ENCODE measurements around the gene CERS2.

CERS2 gene

DNA sequence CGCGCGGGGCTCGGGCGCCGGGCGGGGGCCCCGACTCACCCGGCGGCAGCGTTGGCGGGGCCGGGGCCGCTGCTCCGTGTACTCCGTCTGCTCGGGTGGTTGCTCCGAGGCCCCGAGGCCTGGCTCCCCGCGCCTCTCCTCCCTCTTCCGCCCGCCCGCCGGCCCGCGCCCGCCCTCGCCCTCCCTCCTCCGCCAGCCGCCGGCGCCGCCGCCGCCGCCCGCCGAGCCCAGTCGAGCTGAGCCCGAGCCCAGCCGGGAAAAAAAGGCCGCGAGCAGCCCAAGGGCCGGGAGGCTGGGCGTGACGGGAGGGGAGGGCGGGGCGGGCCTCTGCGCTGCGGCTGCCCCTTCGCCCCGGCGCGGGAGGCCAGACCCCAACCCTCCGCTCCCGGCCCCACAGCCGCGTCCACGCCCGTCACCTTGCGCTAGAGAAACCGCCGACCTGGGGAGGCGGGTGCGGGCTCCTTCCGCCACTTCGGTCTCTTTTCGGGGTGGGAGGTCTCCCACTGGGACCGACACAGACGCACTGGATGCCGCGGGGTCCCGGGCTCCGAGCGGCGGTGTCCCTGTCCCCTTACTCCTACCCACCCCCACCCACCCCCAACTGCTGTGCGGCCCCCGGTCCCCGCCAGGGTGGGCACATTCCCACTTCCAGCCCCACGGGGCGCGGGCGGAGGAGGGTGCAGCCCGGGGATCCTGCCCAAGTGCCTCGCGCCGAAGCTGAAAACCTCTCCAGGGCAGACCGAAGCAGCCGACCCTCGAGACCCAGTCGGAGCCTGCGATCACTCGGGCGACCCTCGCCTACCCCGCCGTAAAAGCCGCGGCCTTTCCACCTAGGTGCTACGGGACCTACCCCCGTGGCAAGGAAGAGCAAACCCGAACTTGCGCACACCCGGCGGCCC is at the start of gene CERS2 (continued):
- no peak for TF ChIP-seq ZNF777 (tag by site-specific recombination; IDR thresholded peaks at IDR 0.05; ENCODE audit: borderline replicate concordance)
- no peak for TF ChIP-seq ZNF292 (tag by site-specific recombination; IDR thresholded peaks at IDR 0.05; ENCODE audit: borderline replicate concordance, low read depth)
- 0 out of 2 replicates have a peak, but pooled peaks have one; percentile 37 for TF ChIP-seq KLF10 (tag by site-specific recombination; IDR thresholded peaks at IDR 0.05)
- TF ChIP-seq, protein P1, sequence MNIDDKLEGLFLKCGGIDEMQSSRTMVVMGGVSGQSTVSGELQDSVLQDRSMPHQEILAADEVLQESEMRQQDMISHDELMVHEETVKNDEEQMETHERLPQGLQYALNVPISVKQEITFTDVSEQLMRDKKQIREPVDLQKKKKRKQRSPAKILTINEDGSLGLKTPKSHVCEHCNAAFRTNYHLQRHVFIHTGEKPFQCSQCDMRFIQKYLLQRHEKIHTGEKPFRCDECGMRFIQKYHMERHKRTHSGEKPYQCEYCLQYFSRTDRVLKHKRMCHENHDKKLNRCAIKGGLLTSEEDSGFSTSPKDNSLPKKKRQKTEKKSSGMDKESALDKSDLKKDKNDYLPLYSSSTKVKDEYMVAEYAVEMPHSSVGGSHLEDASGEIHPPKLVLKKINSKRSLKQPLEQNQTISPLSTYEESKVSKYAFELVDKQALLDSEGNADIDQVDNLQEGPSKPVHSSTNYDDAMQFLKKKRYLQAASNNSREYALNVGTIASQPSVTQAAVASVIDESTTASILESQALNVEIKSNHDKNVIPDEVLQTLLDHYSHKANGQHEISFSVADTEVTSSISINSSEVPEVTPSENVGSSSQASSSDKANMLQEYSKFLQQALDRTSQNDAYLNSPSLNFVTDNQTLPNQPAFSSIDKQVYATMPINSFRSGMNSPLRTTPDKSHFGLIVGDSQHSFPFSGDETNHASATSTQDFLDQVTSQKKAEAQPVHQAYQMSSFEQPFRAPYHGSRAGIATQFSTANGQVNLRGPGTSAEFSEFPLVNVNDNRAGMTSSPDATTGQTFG (tag by site-specific recombination; IDR thresholded peaks at IDR 0.05; ENCODE audit: borderline replicate concordance), result no peak
- no peak for TF ChIP-seq ZNF776 (tag by site-specific recombination; IDR thresholded peaks at IDR 0.05; ENCODE audit: borderline replicate concordance)
- TF ChIP-seq, protein P2, sequence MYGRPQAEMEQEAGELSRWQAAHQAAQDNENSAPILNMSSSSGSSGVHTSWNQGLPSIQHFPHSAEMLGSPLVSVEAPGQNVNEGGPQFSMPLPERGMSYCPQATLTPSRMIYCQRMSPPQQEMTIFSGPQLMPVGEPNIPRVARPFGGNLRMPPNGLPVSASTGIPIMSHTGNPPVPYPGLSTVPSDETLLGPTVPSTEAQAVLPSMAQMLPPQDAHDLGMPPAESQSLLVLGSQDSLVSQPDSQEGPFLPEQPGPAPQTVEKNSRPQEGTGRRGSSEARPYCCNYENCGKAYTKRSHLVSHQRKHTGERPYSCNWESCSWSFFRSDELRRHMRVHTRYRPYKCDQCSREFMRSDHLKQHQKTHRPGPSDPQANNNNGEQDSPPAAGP (tag by site-specific recombination; IDR thresholded peaks at IDR 0.05), result no peak; the same call in 1 of the 2 replicates
- TF ChIP-seq ZNF221 (tag by site-specific recombination; IDR thresholded peaks at IDR 0.05; ENCODE audit: borderline replicate concordance), result no peak
- no peak for TF ChIP-seq ZNF391 (tag by site-specific recombination; IDR thresholded peaks at IDR 0.05; ENCODE audit: borderline replicate concordance, low read depth)
- no peak for TF ChIP-seq ZNF768 (tag by site-specific recombination; IDR thresholded peaks at IDR 0.05)
- TF ChIP-seq, protein P3, sequence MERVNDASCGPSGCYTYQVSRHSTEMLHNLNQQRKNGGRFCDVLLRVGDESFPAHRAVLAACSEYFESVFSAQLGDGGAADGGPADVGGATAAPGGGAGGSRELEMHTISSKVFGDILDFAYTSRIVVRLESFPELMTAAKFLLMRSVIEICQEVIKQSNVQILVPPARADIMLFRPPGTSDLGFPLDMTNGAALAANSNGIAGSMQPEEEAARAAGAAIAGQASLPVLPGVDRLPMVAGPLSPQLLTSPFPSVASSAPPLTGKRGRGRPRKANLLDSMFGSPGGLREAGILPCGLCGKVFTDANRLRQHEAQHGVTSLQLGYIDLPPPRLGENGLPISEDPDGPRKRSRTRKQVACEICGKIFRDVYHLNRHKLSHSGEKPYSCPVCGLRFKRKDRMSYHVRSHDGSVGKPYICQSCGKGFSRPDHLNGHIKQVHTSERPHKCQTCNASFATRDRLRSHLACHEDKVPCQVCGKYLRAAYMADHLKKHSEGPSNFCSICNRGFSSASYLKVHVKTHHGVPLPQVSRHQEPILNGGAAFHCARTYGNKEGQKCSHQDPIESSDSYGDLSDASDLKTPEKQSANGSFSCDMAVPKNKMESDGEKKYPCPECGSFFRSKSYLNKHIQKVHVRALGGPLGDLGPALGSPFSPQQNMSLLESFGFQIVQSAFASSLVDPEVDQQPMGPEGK (tag by site-specific recombination; IDR thresholded peaks at IDR 0.05), result peak; percentile 51; the same call in 1 of the 2 replicates
- TF ChIP-seq, protein P4, sequence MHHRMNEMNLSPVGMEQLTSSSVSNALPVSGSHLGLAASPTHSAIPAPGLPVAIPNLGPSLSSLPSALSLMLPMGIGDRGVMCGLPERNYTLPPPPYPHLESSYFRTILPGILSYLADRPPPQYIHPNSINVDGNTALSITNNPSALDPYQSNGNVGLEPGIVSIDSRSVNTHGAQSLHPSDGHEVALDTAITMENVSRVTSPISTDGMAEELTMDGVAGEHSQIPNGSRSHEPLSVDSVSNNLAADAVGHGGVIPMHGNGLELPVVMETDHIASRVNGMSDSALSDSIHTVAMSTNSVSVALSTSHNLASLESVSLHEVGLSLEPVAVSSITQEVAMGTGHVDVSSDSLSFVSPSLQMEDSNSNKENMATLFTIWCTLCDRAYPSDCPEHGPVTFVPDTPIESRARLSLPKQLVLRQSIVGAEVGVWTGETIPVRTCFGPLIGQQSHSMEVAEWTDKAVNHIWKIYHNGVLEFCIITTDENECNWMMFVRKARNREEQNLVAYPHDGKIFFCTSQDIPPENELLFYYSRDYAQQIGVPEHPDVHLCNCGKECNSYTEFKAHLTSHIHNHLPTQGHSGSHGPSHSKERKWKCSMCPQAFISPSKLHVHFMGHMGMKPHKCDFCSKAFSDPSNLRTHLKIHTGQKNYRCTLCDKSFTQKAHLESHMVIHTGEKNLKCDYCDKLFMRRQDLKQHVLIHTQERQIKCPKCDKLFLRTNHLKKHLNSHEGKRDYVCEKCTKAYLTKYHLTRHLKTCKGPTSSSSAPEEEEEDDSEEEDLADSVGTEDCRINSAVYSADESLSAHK (tag by site-specific recombination; IDR thresholded peaks at IDR 0.05), result no peak
- TF ChIP-seq ZNF184 (tag by site-specific recombination; IDR thresholded peaks at IDR 0.05), result no peak
- TF ChIP-seq ZNF544 (tag by site-specific recombination; IDR thresholded peaks at IDR 0.05), result no peak
- TF ChIP-seq, protein P5, sequence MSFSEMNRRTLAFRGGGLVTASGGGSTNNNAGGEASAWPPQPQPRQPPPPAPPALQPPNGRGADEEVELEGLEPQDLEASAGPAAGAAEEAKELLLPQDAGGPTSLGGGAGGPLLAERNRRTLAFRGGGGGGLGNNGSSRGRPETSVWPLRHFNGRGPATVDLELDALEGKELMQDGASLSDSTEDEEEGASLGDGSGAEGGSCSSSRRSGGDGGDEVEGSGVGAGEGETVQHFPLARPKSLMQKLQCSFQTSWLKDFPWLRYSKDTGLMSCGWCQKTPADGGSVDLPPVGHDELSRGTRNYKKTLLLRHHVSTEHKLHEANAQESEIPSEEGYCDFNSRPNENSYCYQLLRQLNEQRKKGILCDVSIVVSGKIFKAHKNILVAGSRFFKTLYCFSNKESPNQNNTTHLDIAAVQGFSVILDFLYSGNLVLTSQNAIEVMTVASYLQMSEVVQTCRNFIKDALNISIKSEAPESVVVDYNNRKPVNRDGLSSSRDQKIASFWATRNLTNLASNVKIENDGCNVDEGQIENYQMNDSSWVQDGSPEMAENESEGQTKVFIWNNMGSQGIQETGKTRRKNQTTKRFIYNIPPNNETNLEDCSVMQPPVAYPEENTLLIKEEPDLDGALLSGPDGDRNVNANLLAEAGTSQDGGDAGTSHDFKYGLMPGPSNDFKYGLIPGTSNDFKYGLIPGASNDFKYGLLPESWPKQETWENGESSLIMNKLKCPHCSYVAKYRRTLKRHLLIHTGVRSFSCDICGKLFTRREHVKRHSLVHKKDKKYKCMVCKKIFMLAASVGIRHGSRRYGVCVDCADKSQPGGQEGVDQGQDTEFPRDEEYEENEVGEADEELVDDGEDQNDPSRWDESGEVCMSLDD (tag by site-specific recombination; IDR thresholded peaks at IDR 0.05), result no peak
- TF ChIP-seq ZNF274 (IDR thresholded peaks at IDR 0.05; ENCODE audit: low read length), result no peak
- TF ChIP-seq ZNF274 (tag by site-specific recombination; IDR thresholded peaks at IDR 0.05; ENCODE audit: borderline replicate concordance), result no peak
- TF ChIP-seq, protein P6, sequence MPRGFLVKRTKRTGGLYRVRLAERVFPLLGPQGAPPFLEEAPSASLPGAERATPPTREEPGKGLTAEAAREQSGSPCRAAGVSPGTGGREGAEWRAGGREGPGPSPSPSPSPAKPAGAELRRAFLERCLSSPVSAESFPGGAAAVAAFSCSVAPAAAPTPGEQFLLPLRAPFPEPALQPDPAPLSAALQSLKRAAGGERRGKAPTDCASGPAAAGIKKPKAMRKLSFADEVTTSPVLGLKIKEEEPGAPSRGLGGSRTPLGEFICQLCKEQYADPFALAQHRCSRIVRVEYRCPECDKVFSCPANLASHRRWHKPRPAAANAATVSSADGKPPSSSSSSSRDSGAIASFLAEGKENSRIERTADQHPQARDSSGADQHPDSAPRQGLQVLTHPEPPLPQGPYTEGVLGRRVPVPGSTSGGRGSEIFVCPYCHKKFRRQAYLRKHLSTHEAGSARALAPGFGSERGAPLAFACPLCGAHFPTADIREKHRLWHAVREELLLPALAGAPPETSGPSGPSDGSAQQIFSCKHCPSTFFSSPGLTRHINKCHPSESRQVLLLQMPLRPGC (tag by site-specific recombination; IDR thresholded peaks at IDR 0.05), result no peak
- TF ChIP-seq ZNF76 (tag by site-specific recombination; IDR thresholded peaks at IDR 0.05; ENCODE audit: borderline replicate concordance, low read depth), result peak; percentile 29; the same call in 1 of the 2 replicates
- TF ChIP-seq ZNF623 (tag by site-specific recombination; IDR thresholded peaks at IDR 0.05), result no peak
- TF ChIP-seq MEIS1 (CRISPR knock-in tag; IDR thresholded peaks at IDR 0.05; ENCODE audit: borderline replicate concordance), result no peak
- TF ChIP-seq ZNF426 (tag by site-specific recombination; IDR thresholded peaks at IDR 0.05), result no peak
- peak; percentile 48 for TF ChIP-seq GLIS1 (tag by site-specific recombination; IDR thresholded peaks at IDR 0.05)
- no peak for TF ChIP-seq ZNF747 (tag by site-specific recombination; IDR thresholded peaks at IDR 0.05)

All from HEK293 (cell line).